MG63 (cell line): Measurements from ENCODE around the gene DIAPH1. TPM values are rescaled to one million over a fixed set of nuclear protein-coding genes. Genes with fewer than 3 reads are reported as not detected.

Source experiments
- DNase-seq: peaks from one replicate; pipeline ENCODE4 v3.0.0-alpha.2; 2020
- H3K27me3 ChIP-seq: fragments of 250-450 bp; sonication (Bioruptor Pico); 2 replicates; pipeline ENCODE4 v1.5.1; 2020; ENCODE audit warnings: mild to moderate bottlenecking, moderate library complexity
- H3K36me3 ChIP-seq: fragments of 250-450 bp; sonication (Bioruptor Pico); 2 replicates; pipeline ENCODE4 v1.5.1; 2020; ENCODE audit warnings: mild to moderate bottlenecking, moderate library complexity
- H3K4me3 ChIP-seq: fragments of 250-450 bp; sonication (Bioruptor Pico); 2 replicates; pipeline ENCODE4 v1.5.1; 2020; ENCODE audit warnings: mild to moderate bottlenecking, moderate library complexity
- H3K9me3 ChIP-seq: fragments of 250-450 bp; sonication (Bioruptor Pico); 2 replicates; pipeline ENCODE4 v1.5.1; 2020; ENCODE audit warnings: mild to moderate bottlenecking, moderate library complexity
- total RNA-seq: library from RNA; depleted of rRNA; stranded (reverse); fragments of >200 nt; shearing (Covaris generic); gene quantifications from 2 replicates; pipeline ENCODE4 v1.2.3, GENCODE V29; 2014; ENCODE audit warnings: low replicate concordance

The DIAPH1 gene
- total RNA-seq, 1 experiment from 2014 or later, result 43.9 TPM

- no peaks in the 10 kb centered on the region for H3K9me3 ChIP-seq
- peak; percentile 93 for DNase-seq
- H3K36me3 ChIP-seq, result peaks cover 58% of the 10 kb centered on the region
- H3K27me3 ChIP-seq, result no peaks in the 10 kb centered on the region
- H3K4me3 ChIP-seq, result no peak overlapping the region
These were observed 57.9 kb downstream of the DIAPH1 start for GRCh38 chr5:141560725-141561483.

- Histone ChIP-seq H3K27me3 (no peaks in the 10 kb centered on the region), H3K36me3 (peaks cover 54% of the 10 kb centered on the region), H3K4me3 (no peak overlapping the region), H3K9me3 (no peaks in the 10 kb centered on the region)
- no peak for DNase-seq
These were observed 58.6 kb downstream of the DIAPH1 start for GRCh38 chr5:141560151-141560550.

DNA sequence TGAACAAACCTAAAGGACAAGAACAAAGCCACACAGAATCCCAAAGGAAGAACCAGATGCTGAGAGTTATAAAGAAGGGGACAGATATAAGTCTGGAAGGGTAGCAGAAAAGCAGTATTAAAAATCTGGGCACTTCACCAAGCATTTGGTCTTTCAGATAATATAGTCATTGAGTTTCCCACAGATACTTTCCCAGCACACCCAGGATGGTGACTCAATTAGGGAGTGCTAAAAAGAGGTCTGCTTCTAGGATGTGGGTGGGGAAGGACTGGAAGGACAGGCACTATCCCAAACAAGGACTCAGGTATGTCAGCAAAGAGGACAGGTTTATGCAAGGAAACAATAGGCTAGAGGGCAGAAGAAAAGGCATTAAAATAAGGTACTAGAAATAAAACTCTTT is 59.3 kb downstream of the DIAPH1 start:
- no peak for DNase-seq

GRCh38 chr5:141558150-141558549 is 60.6 kb downstream of the DIAPH1 start:
- Histone ChIP-seq H3K27me3 (no peaks in the 10 kb centered on the region), H3K4me3 (no peak overlapping the region), H3K36me3 (peaks cover 40% of the 10 kb centered on the region), H3K9me3 (no peaks in the 10 kb centered on the region)
- no peak for DNase-seq

More for the DNA sequence above, 59.3 kb downstream of the DIAPH1 start:
- H3K36me3 ChIP-seq, result peaks cover 51% of the 10 kb centered on the region
- no peaks in the 10 kb centered on the region for H3K9me3 ChIP-seq
- no peak overlapping the region for H3K4me3 ChIP-seq
- H3K27me3 ChIP-seq, result no peaks in the 10 kb centered on the region

DNA sequence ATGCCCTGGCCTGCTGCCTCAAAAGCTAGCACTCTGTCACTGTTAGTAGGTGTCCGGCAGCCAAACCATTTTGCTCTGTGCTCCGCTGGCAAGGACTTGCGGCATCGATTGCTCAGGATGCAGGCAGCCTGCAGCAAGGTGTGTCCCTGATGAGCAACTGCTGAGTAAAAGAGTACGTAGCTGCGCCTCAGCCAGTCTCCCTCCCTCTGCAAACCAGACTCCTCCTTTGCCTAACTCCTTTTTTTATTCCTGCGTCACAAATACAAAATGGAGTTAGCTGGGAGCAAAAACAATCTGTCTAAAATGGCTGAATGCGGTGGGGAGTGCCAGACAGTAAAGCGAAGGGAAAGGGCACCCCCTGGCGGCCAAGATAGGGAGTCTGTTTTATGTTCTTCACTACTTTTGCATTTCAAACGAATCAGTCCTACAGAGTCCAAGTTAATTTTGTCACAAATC is 61.1 kb downstream of the DIAPH1 start:
- no peaks in the 10 kb centered on the region for H3K27me3 ChIP-seq
- H3K9me3 ChIP-seq, result no peaks in the 10 kb centered on the region
- DNase-seq, result peak; percentile 65
- H3K36me3 ChIP-seq, result peaks cover 35% of the 10 kb centered on the region
- H3K4me3 ChIP-seq, result no peak overlapping the region

- DNase-seq, result no peak
- H3K27me3 ChIP-seq, result no peaks in the 10 kb centered on the region
- no peak overlapping the region for H3K4me3 ChIP-seq
- H3K9me3 ChIP-seq, result peaks cover 18% of the 10 kb centered on the region
- peaks cover 62% of the 10 kb centered on the region for H3K36me3 ChIP-seq
These were observed 70.9 kb downstream of the DIAPH1 start for GRCh38 chr5:141547921-141548320.

DNA sequence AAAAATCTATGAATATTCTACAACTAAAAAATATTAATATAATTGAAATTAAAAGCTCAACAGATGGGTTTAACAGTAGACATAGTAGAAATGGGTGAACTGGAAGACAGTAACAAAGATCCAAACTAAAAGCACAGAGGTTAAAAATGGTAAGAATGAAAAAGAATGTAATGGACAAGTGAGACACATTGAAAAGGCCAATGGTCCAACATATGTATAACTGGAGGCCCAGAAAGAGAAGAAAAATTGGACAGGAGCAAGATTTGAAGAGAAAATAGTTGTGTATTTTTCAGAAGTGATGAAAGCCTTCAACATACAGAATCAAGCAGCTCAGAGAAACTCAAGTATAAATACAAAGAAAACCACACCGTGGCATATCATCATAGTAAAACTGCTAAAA is 71.3 kb downstream of the DIAPH1 start:
- Histone ChIP-seq H3K9me3 (peaks cover 18% of the 10 kb centered on the region), H3K4me3 (no peak overlapping the region), H3K27me3 (no peaks in the 10 kb centered on the region), H3K36me3 (peaks cover 66% of the 10 kb centered on the region)
- DNase-seq, result no peak

GRCh38 chr5:141543053-141543452 is 75.7 kb downstream of the DIAPH1 start:
- peaks cover 58% of the 10 kb centered on the region for H3K36me3 ChIP-seq
- no peak overlapping the region for H3K4me3 ChIP-seq

GRCh38 chr5:141534492-141535213 is 84.1 kb downstream of the DIAPH1 start:
- H3K9me3 ChIP-seq, result no peaks in the 10 kb centered on the region
- no peaks in the 10 kb centered on the region for H3K27me3 ChIP-seq
- H3K4me3 ChIP-seq, result no peak overlapping the region
- peaks cover 55% of the 10 kb centered on the region for H3K36me3 ChIP-seq
- DNase-seq, result no peak

More at GRCh38 chr5:141543053-141543452, 75.7 kb downstream of the DIAPH1 start:
- Histone ChIP-seq H3K27me3 (no peaks in the 10 kb centered on the region), H3K9me3 (peaks cover 13% of the 10 kb centered on the region)
- DNase-seq, result no peak

DNA sequence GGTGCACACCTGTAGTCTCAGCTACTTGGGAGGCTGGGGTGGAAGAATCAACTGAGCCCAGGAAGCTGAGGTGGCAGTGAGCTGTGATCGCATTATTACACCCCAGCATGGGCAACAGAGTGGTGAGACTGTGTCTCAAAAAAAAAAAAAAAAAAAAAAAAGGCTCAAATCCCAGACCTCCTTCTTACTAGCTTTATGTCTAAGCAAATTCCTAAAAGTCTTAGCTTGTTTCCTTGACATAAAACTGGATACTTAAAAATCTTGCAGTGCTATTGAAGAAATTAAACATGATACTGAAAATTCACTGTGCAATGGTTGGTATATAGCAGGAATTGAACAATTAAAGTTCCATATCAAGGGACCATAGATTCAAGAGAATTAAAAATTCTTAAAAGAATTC is 84.9 kb downstream of the DIAPH1 start:
- Histone ChIP-seq H3K4me3 (no peak overlapping the region), H3K36me3 (peaks cover 60% of the 10 kb centered on the region), H3K27me3 (no peaks in the 10 kb centered on the region), H3K9me3 (no peaks in the 10 kb centered on the region)
- DNase-seq, result no peak

- DNase-seq, result no peak
- Histone ChIP-seq H3K27me3 (no peaks in the 10 kb centered on the region), H3K36me3 (peaks cover 67% of the 10 kb centered on the region), H3K4me3 (no peak overlapping the region), H3K9me3 (no peaks in the 10 kb centered on the region)
These were observed 86.1 kb downstream of the DIAPH1 start for GRCh38 chr5:141532726-141533125.

GRCh38 chr5:141529873-141530272 is 88.9 kb downstream of the DIAPH1 start:
- H3K9me3 ChIP-seq, result no peaks in the 10 kb centered on the region
- no peaks in the 10 kb centered on the region for H3K27me3 ChIP-seq
- no peak overlapping the region for H3K4me3 ChIP-seq
- peaks cover 82% of the 10 kb centered on the region for H3K36me3 ChIP-seq
- no peak for DNase-seq

- Histone ChIP-seq H3K4me3 (no peak overlapping the region), H3K9me3 (no peaks in the 10 kb centered on the region), H3K36me3 (peaks cover 81% of the 10 kb centered on the region), H3K27me3 (no peaks in the 10 kb centered on the region)
- DNase-seq, result peak; percentile 70
These were observed 89.8 kb downstream of the DIAPH1 start for GRCh38 chr5:141529002-141529401.

GRCh38 chr5:141528291-141528984 is 90.4 kb downstream of the DIAPH1 start:
- Histone ChIP-seq H3K36me3 (peaks cover 84% of the 10 kb centered on the region), H3K4me3 (no peak overlapping the region), H3K9me3 (no peaks in the 10 kb centered on the region), H3K27me3 (no peaks in the 10 kb centered on the region)
- DNase-seq, result no peak

- no peak for DNase-seq
- H3K36me3 ChIP-seq, result peaks cover 83% of the 10 kb centered on the region
- H3K27me3 ChIP-seq, result no peaks in the 10 kb centered on the region
- H3K4me3 ChIP-seq, result no peak overlapping the region
- H3K9me3 ChIP-seq, result no peaks in the 10 kb centered on the region
These were observed 91.4 kb downstream of the DIAPH1 start for GRCh38 chr5:141527426-141527825.

DNA sequence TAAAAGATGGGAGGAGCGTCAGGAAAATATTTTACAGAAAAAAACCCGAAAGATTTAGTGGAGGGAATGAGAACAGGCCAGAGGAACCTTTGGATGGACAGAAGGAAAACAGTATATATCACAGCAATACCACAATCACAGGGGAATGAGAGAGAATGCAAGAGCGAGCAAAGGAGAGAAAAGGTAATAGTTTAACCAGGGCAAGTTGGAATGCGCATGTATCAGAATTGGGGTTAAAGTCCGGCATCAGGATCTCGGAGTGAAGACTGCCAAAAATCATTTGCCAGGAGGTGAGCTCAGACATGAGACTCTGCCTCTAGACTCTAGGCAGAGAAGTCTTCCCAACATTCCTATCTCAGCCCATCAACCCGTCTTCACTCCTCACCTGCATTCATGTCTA is 93.1 kb downstream of the DIAPH1 start:
- no peak for DNase-seq
- H3K4me3 ChIP-seq, result no peak overlapping the region
- H3K36me3 ChIP-seq, result peaks cover 79% of the 10 kb centered on the region

More for the DNA sequence above, 93.1 kb downstream of the DIAPH1 start:
- Histone ChIP-seq H3K27me3 (no peaks in the 10 kb centered on the region), H3K9me3 (no peaks in the 10 kb centered on the region)
